PC-3 (cell line): Measurements from ENCODE around the gene AHNAK2. TPM values are rescaled to one million over a fixed set of nuclear protein-coding genes. Genes with fewer than 3 reads are reported as not detected.
A peak's percentile ranks its signal among the peaks of the same experiment; 100 is the strongest.

Experiments
- ATAC-seq: fragments of 200-7000 bp; cut with Tn5 transposase; 2 replicates; pipeline ENCODE4 v1.9.1; 2020; ENCODE audit warnings: mild to moderate bottlenecking, moderate library complexity
- BruUV-seq: library from RNA; stranded (reverse); fragments of 400-500 nt; replicated peaks from 2 replicates; lab custom pipeline; 2021; lab: Mats Ljungman, UMichigan
- CTCF ChIA-PET: fragments of 300-600 bp; sonication (Branson Sonifier 250); formaldehyde crosslinking; loops from one replicate; lab custom pipeline; 2022; ENCODE audit warnings: antibody characterized with exemption; lab: Charles Lee
- POLR2A ChIA-PET: fragments of 300-600 bp; sonication (Branson Sonifier 250); formaldehyde crosslinking; loops from one replicate; lab custom pipeline; 2022; ENCODE audit warnings: antibody characterized with exemption; ENCODE audit not compliant: unreplicated experiment; lab: Charles Lee
- DNase-seq: peaks from one replicate; pipeline ENCODE4 v3.0.0-alpha.2; 2015
- H2AFZ ChIP-seq: fragments of 300-600 bp; sonication (generic); 2 replicates; pipeline ENCODE4 v1.6.0; 2016; ENCODE audit warnings: antibody characterized with exemption, low read length
- H3F3A ChIP-seq: fragments of 300-600 bp; sonication (generic); one replicate; pipeline ENCODE4 v1.6.0; 2017; ENCODE audit warnings: antibody characterized with exemption, low read length, control low read depth, mild to moderate bottlenecking; ENCODE audit not compliant: unreplicated experiment
- H3K27ac ChIP-seq: fragments of 300-600 bp; sonication (generic); 2 replicates; pipeline ENCODE4 v1.5.1; 2016; ENCODE audit warnings: mild to moderate bottlenecking, low read length
- H3K27me3 ChIP-seq: fragments of 300-600 bp; sonication (generic); 2 replicates; pipeline ENCODE4 v1.6.1; 2016; ENCODE audit warnings: low read length, mixed read lengths
- H3K36me3 ChIP-seq: fragments of 300-600 bp; sonication (generic); 2 replicates; pipeline ENCODE4 v1.6.1; 2016; ENCODE audit warnings: low read depth, mixed run types, low read length, mixed read lengths
- H3K4me1 ChIP-seq: fragments of 300-600 bp; sonication (generic); 2 replicates; pipeline ENCODE4 v1.5.1; 2016; ENCODE audit warnings: low read length; ENCODE audit not compliant: insufficient read depth
- H3K4me2 ChIP-seq: fragments of 300-600 bp; sonication (generic); 2 replicates; pipeline ENCODE4 v1.6.0; 2016; ENCODE audit warnings: low read length
- H3K4me3 ChIP-seq: fragments of 300-600 bp; sonication (generic); 2 replicates; pipeline ENCODE4 v1.5.1; 2016; ENCODE audit warnings: mild to moderate bottlenecking, low read length, mixed read lengths
- H3K79me2 ChIP-seq: fragments of 300-600 bp; sonication (generic); 2 replicates; pipeline ENCODE4 v1.6.1; 2017; ENCODE audit warnings: low read length, mixed read lengths
- H3K9ac ChIP-seq: fragments of 300-600 bp; sonication (generic); 2 replicates; pipeline ENCODE4 v1.6.0; 2016; ENCODE audit warnings: mild to moderate bottlenecking, low read length
- H3K9me2 ChIP-seq: fragments of 300-600 bp; sonication (generic); replicated peaks from 2 replicates; pipeline ENCODE4 v1.6.1; 2016; ENCODE audit warnings: mixed run types, low read length, mixed read lengths
- H3K9me3 ChIP-seq: fragments of 300-600 bp; sonication (generic); 2 replicates; pipeline ENCODE4 v1.6.1; 2016; ENCODE audit warnings: low read length, mixed read lengths
- H4K20me1 ChIP-seq: fragments of 300-600 bp; sonication (generic); 2 replicates; pipeline ENCODE4 v1.6.1; 2016; ENCODE audit warnings: low read length, mixed read lengths
- EZH2 ChIP-seq: fragments of 300-600 bp; sonication (generic); IDR thresholded peaks from one replicate; pipeline ENCODE4 v1.6.1; 2017; ENCODE audit warnings: antibody characterized with exemption, mild to moderate bottlenecking, low read length; ENCODE audit not compliant: unreplicated experiment
- EZH2phosphoT487 ChIP-seq: fragments of 300-600 bp; sonication (generic); IDR thresholded peaks from 2 replicates; pipeline ENCODE4 v1.6.1; 2018; ENCODE audit warnings: mild to moderate bottlenecking, antibody characterized with exemption, low read length, borderline replicate concordance
- intact Hi-C: fragments of 100-400 bp; cut with micrococcal nuclease; formaldehyde crosslinking; loops from 2 replicates; pipeline ENCODE4 v1.9.0; 2023
- total RNA-seq: library from RNA; depleted of rRNA; stranded (reverse); fragments of >200 nt; gene quantifications from 2 replicates; pipeline ENCODE4 v1.2.3, GENCODE V29; 2014
- TF ChIP-seq, protein P1 (sequence below): fragments of 300-600 bp; sonication (generic); conservative IDR thresholded peaks from 2 replicates; pipeline ENCODE4 v1.5.1; 2017; ENCODE audit warnings: antibody characterized with exemption, low read depth, mild to moderate bottlenecking, low read length

The AHNAK2 gene
- total RNA-seq, 1 experiment from 2014 or later, result 25.0 TPM

DNA sequence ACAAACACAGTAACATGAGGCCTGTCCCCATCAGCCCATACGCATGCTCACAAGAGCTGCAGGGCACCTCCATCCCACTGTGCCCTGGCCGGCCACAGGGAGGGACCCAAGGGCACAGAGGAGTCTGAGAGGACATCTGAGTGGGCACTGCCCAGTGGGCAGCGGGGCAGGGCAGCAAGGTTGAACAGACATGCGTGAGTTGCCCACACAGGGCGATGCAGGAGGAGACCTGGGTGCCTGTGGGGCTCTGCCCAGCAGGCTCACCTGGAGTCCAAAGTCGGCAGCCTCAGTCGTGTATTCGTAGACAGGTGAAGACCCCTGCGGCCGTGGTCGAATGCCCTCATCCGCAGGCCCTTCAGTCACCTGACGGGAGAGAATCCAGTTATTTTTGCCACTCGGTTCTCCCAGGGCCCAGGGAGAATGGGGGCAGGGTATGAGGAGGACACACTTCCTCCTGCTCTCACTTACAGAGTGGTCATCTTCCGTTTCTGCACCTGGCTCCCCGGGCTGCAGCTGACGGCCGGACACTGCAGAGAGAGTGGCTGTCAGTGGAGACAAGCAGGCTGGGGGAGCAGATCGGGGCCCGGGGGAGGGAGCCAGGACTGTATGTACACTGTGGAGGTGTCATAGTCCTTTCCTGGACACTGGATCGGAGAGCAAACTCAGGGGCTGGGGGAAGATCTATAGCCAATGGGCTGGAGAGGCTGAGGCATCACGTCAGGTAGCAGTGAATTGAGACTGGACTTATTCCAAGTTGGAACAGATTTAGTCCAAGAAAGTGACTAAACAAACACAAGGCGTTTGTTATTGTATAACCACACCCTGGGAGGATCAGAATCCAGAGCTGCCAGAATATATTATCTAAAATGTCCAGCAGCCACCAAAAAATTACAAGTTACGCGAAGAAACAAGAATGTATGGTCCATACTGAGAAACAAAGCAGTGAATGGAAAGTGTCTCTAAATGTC is 20.7 kb downstream of the AHNAK2 start:
- no TSS peak for BruUV-seq
- no peak overlapping the region for H3K4me3 ChIP-seq
- TF ChIP-seq EZH2 (no peak), EZH2phosphoT487 (no peak)
- TF ChIP-seq, protein P1, sequence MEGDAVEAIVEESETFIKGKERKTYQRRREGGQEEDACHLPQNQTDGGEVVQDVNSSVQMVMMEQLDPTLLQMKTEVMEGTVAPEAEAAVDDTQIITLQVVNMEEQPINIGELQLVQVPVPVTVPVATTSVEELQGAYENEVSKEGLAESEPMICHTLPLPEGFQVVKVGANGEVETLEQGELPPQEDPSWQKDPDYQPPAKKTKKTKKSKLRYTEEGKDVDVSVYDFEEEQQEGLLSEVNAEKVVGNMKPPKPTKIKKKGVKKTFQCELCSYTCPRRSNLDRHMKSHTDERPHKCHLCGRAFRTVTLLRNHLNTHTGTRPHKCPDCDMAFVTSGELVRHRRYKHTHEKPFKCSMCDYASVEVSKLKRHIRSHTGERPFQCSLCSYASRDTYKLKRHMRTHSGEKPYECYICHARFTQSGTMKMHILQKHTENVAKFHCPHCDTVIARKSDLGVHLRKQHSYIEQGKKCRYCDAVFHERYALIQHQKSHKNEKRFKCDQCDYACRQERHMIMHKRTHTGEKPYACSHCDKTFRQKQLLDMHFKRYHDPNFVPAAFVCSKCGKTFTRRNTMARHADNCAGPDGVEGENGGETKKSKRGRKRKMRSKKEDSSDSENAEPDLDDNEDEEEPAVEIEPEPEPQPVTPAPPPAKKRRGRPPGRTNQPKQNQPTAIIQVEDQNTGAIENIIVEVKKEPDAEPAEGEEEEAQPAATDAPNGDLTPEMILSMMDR, result no peak
- H3K4me2 ChIP-seq, result no peak overlapping the region
- H3K4me1 ChIP-seq, result no peaks in the 10 kb centered on the region
- no peaks in the 10 kb centered on the region for H3K79me2 ChIP-seq
- H3K27ac ChIP-seq, result no peak overlapping the region
- H3K36me3 ChIP-seq, result peaks cover 3% of the 10 kb centered on the region; the same call in 1 of the 2 replicates
- no peaks in the 10 kb centered on the region for H3F3A ChIP-seq
- ATAC-seq (peak; percentile 24), DNase-seq (peak; percentile 46)
- H3K9ac ChIP-seq, result no peak overlapping the region
- no peaks in the 10 kb centered on the region for H3K9me3 ChIP-seq
- intact Hi-C loops, result no loop called here
- no peaks in the 10 kb centered on the region for H4K20me1 ChIP-seq
- no peak overlapping the region for H2AFZ ChIP-seq
- POLR2A ChIA-PET, result no interaction called here
- CTCF ChIA-PET, result no interaction called here
- no peaks in the 10 kb centered on the region for H3K9me2 ChIP-seq
- H3K27me3 ChIP-seq, result no peaks in the 10 kb centered on the region

DNA sequence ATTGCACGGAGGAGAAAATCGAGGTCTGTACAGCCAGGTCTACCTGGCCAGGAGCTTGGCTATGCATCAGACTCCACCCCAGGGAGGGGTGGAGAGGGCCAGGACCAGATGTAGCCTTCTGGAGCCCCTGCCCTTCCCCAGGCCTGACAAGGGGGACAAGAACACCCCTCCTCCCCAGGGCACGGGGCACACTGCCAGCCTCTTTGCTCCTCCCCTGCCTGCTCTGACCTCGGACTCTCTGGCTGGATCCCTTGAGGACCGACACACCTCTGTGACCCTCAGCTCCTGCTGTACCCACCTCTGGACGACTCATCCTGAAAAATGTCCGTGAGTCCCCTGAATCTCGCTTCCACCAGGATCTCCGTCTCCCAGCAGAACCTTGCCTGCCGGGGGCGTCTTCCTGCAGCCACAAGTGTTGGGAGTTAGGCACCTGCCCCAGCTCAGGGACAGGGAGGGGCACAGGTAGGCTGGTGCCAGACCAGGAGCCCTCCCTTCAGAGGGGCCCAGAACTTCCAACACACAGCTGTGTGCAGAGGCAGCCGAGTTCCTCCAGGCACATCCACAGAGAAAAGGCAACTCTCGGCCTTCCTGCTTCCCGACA is 21.8 kb downstream of the AHNAK2 start:
- Histone ChIP-seq H3K4me2 (no peak overlapping the region), H3K27me3 (no peaks in the 10 kb centered on the region), H4K20me1 (no peaks in the 10 kb centered on the region), H3K36me3 (peaks cover 3% of the 10 kb centered on the region; the same call in 1 of the 2 replicates), H3K4me1 (no peaks in the 10 kb centered on the region), H3K9ac (no peak overlapping the region), H3K9me3 (no peaks in the 10 kb centered on the region), H3K9me2 (no peaks in the 10 kb centered on the region), H3K27ac (no peak overlapping the region), H2AFZ (no peak overlapping the region), H3F3A (no peaks in the 10 kb centered on the region), H3K79me2 (no peaks in the 10 kb centered on the region), H3K4me3 (no peak overlapping the region)
- intact Hi-C loops, result no loop called here
- ATAC-seq (no peak), DNase-seq (no peak)
- ChIA-PET CTCF (no interaction called here), POLR2A (no interaction called here)
- TF ChIP-seq, protein P1, result no peak
- TF ChIP-seq EZH2 (no peak), EZH2phosphoT487 (no peak)
- BruUV-seq, result no TSS peak
